Activated CD4-positive, alpha-beta T cell treated with anti-CD3 and anti-CD28 coated beads, Interleukin-2, amount 50 U/mL, for 16 hours (primary cell): ENCODE results near the gene LAMTOR4.
"Not testable (repeated sequence)": the region's sequence is repeated elsewhere in the genome, so short reads cannot be mapped to it uniquely, and the experiment has no call there.

Experiments used
- DNase-seq: peaks from one replicate; pipeline ENCODE4 v3.0.0-alpha.2; 2020

Gene LAMTOR4

DNA sequence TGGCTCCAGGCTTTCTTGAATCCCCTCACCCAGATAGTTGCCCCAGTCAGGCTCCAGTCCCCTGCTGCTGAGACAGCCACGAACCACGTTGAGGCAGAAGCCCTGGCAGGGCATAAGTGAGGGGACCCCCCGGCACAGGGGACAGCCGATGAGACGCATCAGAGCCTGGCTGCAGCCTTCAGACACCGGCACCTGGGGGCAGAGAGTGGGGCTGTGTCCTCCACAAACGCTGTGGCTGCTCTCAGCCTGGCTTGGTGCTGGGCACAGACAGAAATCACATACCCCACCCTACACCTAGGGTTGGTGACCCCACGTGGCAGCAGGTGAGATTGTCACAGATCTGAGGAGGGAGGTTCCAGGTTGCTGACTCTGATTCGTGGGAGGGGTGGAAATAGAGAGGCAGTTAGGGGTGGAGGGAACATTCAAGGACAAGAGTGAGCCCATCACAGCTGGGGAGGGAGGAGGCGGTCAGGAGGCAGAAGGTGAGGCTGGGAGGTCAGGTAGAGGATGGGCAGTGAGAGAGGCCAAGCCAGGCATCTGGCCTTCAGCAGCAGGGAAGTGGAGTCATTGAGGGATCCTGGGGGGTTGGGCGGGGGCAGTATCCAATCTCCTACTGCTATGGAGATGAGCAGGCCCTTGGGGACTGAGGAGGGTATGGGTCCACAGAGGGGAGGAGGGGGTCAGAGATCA is 25.2 kb downstream of the LAMTOR4 start:
- DNase-seq: no peak

GRCh38 chr7:100174582-100174981 is 25.9 kb downstream of the LAMTOR4 start:
- no peak for DNase-seq

DNA sequence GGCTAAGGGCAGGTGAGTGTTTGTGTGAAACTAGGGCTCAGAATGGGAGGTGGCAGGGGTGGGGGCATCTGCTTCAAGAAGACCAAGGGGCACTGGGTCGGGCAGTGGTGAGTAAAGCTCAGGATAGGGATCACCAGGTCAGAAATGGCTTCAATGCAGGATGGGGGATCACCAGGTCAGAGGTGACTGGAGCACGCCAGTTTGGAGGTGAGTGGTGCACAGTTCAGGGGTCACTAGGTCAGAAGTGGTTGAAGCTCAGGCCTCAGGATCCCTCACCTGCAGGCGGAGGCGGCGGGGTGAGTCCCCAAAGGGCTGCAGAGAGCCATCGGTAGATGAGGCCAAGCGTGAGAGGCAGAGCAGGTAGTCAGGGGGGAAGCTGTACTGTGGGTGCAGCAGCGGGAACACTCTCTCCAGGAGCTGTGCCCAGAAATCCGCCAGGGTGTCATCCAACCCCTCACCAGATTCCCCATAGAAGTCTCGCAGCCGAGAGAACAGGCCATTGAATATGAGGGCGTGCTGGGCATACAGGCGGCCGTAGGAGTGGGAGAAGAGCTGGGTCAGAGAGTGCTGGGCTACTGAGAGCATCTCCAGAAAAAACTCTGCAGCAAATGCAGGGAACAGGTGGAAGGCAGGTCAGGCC is 26.7 kb downstream of the LAMTOR4 start:
- DNase-seq: no peak

- no peak for DNase-seq
These were observed 27.7 kb downstream of the LAMTOR4 start for GRCh38 chr7:100176096-100177044.

GRCh38 chr7:100177045-100178001 is 28.6 kb downstream of the LAMTOR4 start, which contains the start of the genes GPC2 and STAG3:
Gene GPC2, minus strand, starts transcription at chr7:100177381. Its CDS starts 182 bp downstream, at chr7:100177199.
Gene STAG3, plus strand, starts transcription at chr7:100177918. Its CDS starts 2,639 bp downstream, at chr7:100180557.
- peak; percentile 98 for DNase-seq

DNA sequence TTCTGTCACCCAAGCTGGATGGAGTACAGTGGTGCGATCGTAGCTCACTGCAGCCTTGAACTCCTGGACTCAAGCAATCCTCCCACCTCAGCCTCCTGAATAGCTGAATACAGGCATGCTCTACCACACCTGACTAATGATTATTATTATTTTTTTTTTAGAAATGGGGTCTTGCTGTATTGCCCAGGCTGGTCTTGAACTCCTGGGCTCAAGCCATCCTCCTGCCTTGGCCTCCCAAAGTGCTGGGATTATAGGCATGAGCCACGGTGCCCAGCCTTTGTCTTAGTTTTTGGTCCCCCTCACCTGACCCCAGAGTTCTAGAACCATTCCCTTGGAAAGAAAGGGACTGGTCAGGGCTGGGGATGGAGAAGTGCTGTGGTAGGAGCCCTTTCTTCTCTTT is 31.4 kb downstream of the LAMTOR4 start:
- not testable (repeated sequence) for DNase-seq

DNA sequence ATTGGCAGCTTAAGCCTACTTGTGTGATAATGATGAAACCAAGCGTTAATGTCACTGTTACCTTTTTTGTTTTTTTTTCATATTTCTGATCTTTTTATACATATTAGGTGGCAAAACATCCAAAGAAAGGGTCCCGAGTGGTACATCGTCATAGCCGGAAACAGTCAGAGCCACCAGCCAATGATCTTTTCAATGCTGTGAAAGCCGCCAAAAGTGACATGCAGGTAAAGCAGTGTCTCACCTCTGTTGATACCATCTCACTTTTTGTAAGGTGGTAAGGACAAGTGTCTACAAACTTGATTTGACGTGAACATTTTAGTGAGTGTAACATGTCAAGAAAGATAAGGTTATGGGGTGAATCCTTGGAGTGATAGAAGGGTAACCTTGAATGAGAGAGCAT is 33.9 kb downstream of the LAMTOR4 start:
- not testable (repeated sequence) for DNase-seq

- DNase-seq: not testable (repeated sequence)
These were observed 34.4 kb downstream of the LAMTOR4 start for GRCh38 chr7:100183090-100183489.

GRCh38 chr7:100185726-100186125 is 37.0 kb downstream of the LAMTOR4 start:
- no peak for DNase-seq

DNA sequence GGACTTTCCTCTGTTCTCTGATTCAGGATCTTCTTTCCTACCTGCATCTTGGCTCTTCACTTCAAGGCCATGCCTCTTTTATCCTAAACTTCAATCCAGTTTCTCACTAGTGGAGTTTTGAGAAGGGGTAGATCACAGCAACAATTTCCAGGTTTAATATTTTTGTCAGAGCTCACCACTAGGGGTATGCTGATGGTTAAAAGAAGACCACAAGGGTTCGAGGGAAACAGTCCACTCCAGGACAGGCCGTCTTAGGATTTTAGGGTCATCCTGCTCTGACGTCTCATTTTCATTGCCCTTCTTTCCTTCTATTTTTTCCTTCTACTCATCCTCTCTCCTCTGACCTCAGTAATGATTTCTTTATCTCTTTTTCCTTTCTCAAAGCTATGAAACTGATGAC is 40.3 kb downstream of the LAMTOR4 start:
- DNase-seq: no peak

DNA sequence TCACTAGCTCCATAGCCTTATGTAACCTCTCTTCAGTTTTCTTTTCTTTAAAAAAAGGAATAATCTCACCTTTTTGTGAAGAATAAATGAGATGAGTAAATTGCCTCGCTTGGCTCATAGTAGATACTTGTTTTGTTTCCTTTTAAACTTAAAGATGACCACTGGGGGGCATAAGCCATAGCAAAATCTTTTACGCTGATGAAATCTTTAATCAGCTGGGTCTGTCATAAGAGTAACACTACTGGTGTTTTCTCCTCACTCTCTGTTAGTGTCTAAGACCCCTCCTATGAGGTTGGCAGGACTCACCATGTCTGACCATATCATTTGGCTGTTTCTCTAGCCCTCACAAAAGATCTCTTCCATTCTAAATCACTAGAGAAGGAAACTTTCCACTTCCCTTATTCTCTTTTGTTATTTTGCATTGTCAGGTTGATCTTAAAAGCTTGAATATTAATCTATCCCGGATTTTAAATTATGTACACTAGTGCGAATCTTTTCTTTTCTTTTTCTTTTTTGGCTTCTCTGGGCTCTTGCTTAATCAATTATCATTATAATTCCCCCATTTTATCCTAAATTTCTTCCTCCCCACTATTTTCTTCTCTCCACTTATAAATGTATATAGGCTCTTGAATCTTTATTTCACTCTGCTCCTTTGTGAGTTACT is 41.5 kb downstream of the LAMTOR4 start:
- peak; percentile 67 for DNase-seq

- no peak for DNase-seq
These were observed 43.1 kb downstream of the LAMTOR4 start for GRCh38 chr7:100191775-100192174.

DNA sequence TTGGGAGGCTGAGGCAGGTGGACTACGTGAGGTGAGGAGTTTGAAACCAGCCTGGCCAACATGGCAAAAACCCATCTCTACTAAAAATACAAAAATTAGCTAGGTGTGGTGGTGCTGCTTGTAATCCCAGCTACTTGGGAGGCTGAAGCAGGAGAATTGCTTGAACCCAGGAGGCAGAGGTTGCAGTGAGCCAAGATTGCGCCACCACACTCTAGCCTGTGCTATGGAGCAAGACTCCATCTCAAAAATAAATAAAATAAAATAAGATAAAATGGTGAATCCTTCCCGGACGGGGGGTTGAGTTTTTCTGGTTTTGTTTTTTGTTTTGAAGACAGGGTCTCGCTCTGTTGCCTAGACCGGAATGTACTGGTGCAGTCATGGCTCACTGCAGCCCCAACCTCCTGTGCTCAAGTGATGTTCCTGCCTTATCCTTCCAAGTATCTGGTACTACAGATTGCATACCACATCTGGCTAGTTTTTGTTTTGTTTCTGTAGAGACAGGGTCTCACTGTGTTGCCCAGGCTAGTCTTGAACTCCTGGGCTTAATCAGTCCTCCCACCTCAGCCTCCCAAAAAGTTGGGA is 43.7 kb downstream of the LAMTOR4 start:
- DNase-seq: not testable (repeated sequence)

DNA sequence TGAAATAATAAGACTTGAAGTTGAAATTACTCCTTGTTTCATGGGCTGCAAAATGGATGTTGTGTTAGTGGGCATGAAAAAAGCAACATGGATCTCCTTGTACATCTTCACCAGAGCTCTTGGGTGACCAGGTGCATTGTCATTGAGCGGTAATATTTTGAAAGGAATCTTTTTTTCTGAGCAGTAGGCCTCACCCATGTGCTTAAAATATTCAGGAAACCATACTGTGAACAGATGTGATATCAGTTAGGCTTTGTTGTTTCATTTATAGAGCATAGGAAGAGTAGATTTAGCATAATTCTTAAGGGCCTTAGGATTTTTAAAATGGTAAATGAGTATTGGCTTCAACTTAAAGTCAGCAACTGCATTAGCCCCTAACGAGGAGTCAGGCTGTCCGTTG is 44.3 kb downstream of the LAMTOR4 start:
- DNase-seq: no peak

DNA sequence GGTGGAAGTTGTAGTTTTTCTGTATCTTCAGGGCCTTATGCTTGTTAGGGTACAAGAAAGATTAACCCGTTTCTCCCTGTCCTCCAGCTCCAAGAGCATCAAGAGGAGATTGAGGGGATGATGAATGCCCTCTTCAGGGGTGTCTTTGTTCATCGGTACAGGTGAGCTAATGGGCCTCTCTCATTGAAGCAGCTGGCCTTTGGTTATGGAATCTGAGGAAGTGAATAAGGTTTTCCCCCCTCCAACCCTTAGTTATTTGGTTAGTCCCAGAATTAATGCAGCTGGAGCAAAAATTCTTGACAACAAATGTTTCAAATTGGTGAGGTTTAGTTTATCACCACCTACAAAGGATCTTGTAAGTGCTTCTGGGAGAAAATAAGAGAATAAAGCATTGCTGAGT is 46.5 kb downstream of the LAMTOR4 start:
- no peak for DNase-seq

DNA sequence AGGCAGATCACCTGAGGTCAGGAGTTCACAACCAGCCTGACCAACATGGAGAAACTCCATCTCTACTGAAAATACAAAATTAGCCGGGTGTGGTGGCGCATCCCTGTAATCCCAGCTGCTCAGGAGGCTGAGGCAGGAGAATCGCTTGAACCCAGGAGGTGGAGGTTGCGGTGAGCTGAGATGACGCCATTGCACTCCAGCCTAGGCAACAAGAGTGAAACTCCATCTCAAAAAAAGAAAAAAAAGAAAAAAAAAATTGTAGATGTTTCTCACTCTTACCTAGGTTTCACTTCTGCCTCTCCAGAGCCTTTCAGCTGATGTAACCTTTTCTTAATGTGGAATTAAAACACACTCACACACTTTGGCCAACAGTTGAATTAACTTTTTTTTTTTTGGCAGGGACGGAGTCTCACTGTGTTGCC is 47.2 kb downstream of the LAMTOR4 start:
- DNase-seq: not testable (repeated sequence)

DNA sequence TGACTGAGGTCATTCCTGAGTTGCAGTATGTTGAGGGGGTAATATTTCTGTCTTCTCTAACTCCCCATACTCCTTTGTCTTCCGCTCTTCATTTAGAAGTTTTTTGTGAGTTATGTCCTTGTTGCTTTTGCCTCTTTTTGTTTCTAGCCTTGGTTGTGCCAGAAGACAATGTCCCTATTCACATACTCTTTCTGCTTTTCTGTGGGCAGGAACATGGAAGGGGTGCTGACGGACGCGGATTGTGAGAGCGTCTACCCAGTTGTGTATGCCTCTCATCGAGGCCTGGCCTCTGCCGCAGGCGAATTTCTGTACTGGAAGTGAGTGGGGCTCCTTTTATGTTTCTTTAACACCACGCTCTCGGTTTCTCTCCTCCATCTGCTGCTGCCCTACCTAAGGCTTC is 49.5 kb downstream of the LAMTOR4 start:
- DNase-seq: no peak

GRCh38 chr7:100200693-100201092 is 52.0 kb downstream of the LAMTOR4 start:
- DNase-seq: no peak
